Gastrocnemius medialis (tissue), 4 donors: Measurements from ENCODE around the gene ALKBH7.
"Not testable (repeated sequence)": the region's sequence is repeated elsewhere in the genome, so short reads cannot be mapped to it uniquely, and the experiment has no call there.

Experiments
- POLR2A ChIP-seq, 2 donors: fragments of 450-650 bp; IDR thresholded peaks; one replicate each; pipeline ENCODE4 v1.6.1; 2017; ENCODE audit warnings: antibody characterized with exemption in 2 of 2, mild to moderate bottlenecking in 2 of 2, moderate library complexity in 2 of 2
- TF ChIP-seq, protein P1 (sequence below), 5 experiments: fragments of 450-650 bp in 3 of 5; fragments of 200-600 bp in 2 of 5; sonication (generic) in 2 of 5; IDR thresholded peaks in 4 of 5; conservative IDR thresholded peaks in 1 of 5; 1 replicate in 4 of 5; 2 replicates in 1 of 5; pipeline ENCODE4 v1.5.1; 2016 to 2019; ENCODE audit warnings: antibody characterized with exemption in 5 of 5, mild to moderate bottlenecking in 3 of 5, moderate library complexity in 3 of 5

DNA sequence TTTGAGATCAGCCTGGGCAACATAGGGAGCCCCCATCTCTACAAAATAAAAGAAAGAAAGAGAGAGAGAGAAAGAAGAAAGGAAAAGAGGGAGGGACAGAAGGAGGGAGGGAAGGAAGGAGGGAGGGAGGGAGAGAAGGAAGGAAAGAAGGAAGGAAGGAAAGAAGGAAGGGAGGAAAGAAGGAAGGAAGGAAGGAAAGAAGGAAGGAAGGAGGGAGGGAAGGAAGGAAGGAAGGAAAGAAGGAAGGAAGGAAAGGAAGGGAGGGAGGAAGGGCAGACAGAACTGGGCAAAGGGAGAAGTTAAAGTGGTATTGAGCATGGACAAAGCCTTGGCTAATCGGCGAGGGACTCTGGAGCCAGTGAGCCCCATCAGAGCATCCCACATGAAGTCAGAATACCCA is 23.3 kb upstream of the ALKBH7 start:
- TF ChIP-seq, protein P1, sequence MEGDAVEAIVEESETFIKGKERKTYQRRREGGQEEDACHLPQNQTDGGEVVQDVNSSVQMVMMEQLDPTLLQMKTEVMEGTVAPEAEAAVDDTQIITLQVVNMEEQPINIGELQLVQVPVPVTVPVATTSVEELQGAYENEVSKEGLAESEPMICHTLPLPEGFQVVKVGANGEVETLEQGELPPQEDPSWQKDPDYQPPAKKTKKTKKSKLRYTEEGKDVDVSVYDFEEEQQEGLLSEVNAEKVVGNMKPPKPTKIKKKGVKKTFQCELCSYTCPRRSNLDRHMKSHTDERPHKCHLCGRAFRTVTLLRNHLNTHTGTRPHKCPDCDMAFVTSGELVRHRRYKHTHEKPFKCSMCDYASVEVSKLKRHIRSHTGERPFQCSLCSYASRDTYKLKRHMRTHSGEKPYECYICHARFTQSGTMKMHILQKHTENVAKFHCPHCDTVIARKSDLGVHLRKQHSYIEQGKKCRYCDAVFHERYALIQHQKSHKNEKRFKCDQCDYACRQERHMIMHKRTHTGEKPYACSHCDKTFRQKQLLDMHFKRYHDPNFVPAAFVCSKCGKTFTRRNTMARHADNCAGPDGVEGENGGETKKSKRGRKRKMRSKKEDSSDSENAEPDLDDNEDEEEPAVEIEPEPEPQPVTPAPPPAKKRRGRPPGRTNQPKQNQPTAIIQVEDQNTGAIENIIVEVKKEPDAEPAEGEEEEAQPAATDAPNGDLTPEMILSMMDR (IDR thresholded peaks at IDR 0.05 in 4 of 5, conservative IDR thresholded peaks at IDR 0.05 in 1 of 5) = not testable (repeated sequence)
- TF ChIP-seq POLR2A (IDR thresholded peaks at IDR 0.05) = not testable (repeated sequence)
